Ovary (tissue), 9 donors: ENCODE measurements around the gene DSCAML1. TPM values are rescaled to one million over a fixed set of nuclear protein-coding genes. Genes with fewer than 3 reads are reported as not detected.

ENCODE experiments used
- DNase-seq, 5 donors: peaks; one replicate each; pipeline ENCODE4 v3.0.0-alpha.2; 2019 to 2020
- H3K27ac ChIP-seq, 2 donors: fragments of 200-600 bp; one replicate each; pipeline versions ENCODE4 v1.5.1 to v1.8.0; 2019 to 2022
- H3K27me3 ChIP-seq: fragments of 200-600 bp; one replicate; pipeline ENCODE4 v1.8.0; 2022
- H3K36me3 ChIP-seq: fragments of 200-600 bp; sonication (generic); one replicate; pipeline ENCODE4 v1.5.1; 2019
- H3K4me1 ChIP-seq: one replicate; pipeline ENCODE4 v1.8.1; 2013; ENCODE audit warnings: mild to moderate bottlenecking, moderate library complexity; ENCODE audit not compliant: insufficient read depth
- H3K4me3 ChIP-seq: fragments of 200-600 bp; sonication (generic); one replicate; pipeline ENCODE4 v1.5.1; 2017
- H3K9me3 ChIP-seq, 2 donors: fragments of 200-600 bp in 1 of 2; sonication (generic) in 1 of 2; one replicate each; pipeline versions ENCODE4 v1.5.1 to v1.8.1; 2013 to 2019; ENCODE audit warnings: mild to moderate bottlenecking in 1 of 2, moderate library complexity in 1 of 2
- EP300 ChIP-seq: sonication (generic); formaldehyde crosslinking; IDR thresholded peaks from one replicate; pipeline ENCODE4 v1.6.1; 2017; ENCODE audit warnings: antibody characterized with exemption
- POLR2A ChIP-seq: fragments of 450-650 bp; IDR thresholded peaks from one replicate; pipeline ENCODE4 v1.6.1; 2017; ENCODE audit warnings: antibody characterized with exemption, mild to moderate bottlenecking, moderate library complexity
- WGBS, 3 donors: extraction: QIAGEN DNeasy Blood & Tissue Kit in 1 of 3; methylation state at CpG; one replicate each; pipeline versions ENCODE4 v1.1.5 to v1.1.7; 2013 to 2017; 5-methylcytosine and 5-hydroxymethylcytosine counted together
- intact Hi-C, 4 donors: fragments of 100-400 bp; cut with DNase I; formaldehyde crosslinking; loops; one replicate each; pipeline versions ENCODE4 v1.11.0 to v1.15.1; 2022 to 2023
- polyA plus RNA-seq, 2 donors: library from polyadenylated mRNA; stranded (reverse); fragments of 200-250 nt in 1 of 2; fragments of 350-450 nt in 1 of 2; fragmentation: Illumina TruSeq in 1 of 2; extraction: RNeasy Lipid Tissue Mini Kit (QIAGEN cat#74804) in 1 of 2; gene quantifications; one replicate each; pipeline ENCODE4 v1.2.3, GENCODE V29; 2013 to 2014
- total RNA-seq, 7 donors: library from RNA; depleted of rRNA in 2 of 7; stranded (reverse); fragments of >200 nt in 2 of 7; fragmentation: NEBNext Ultra II Directional in 3 of 7; extraction: Animal tissue kit (Norgen Biotek cat#: 25700) in 3 of 7; gene quantifications; one replicate each; pipeline versions ENCODE4 v1.1.0 to v1.2.4, GENCODE V29; 2016 to 2023
- TF ChIP-seq, protein P1 (sequence below), 3 donors: fragments of 450-650 bp in 2 of 3; fragments of 200-600 bp in 1 of 3; IDR thresholded peaks; one replicate each; pipeline versions ENCODE4 v1.5.1 to v1.8.0; 2016 to 2022; ENCODE audit warnings: antibody characterized with exemption in 3 of 3, mild to moderate bottlenecking in 1 of 3
- donor health status: DM: no; HTN: no; CAD: no; lungs with moderate emphysema.
- donor health status: DM: no; HTN: no; CAD: no.
- donor health status: Bipolar disorder and iron deficiency.
- donor health status: DM: yes; HTN: yes; CAD: no.
- donor health status: DM: no; HTN: no; CAD: no.
- donor health status: DM: yes; HTN: yes; CAD: no.

Gene DSCAML1
- total and polyA plus RNA-seq, 9 donors: 0.77 to 16.5 (median 10.6) TPM

DNA sequence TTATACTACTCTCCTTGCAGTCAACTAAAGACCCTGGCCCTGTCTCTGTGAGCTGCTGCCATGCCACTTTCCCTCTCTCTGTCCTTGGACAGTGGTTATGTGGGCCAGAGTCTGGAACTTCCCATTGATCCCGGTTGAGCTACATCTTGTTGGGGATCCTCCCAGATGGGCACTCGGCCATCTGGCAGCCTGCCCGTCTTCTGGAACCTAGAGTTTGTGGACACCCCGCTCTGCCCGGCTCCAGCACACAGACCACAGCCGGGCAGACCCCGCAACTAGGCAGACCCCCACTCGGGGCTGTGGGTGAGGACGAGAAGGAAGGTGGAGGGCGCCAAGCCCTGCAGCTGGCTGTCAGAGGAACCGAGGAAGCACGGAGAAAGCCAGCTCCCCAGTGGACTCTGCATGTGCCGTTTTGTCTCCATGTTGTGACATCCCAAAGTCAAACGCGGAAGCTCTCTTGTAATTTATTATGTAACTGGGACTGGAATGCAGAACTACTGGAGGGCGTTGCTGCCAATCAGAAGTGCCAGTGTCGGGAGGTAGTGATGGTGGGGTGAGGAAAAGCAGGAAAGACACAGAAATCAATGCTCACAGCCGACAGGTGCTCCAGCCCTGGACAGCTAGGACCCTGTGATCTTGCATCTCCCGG is 261.7 kb downstream of the DSCAML1 start:
- H3K36me3 ChIP-seq: no peaks in the 10 kb centered on the region
- no peaks in the 10 kb centered on the region for H3K9me3 ChIP-seq
- no peak overlapping the region for H3K27ac ChIP-seq
- peaks cover 4% of the 10 kb centered on the region for H3K4me1 ChIP-seq
- 16 to 33% (median 19%) methylated on average over 16 to 19 of the region's 19 CpGs for WGBS, 3 donors
- no peak overlapping the region for H3K4me3 ChIP-seq
- H3K27me3 ChIP-seq: no peaks in the 10 kb centered on the region
- intact Hi-C loops: no loop called here
- peak; percentile 48 to 78 (median 58) for DNase-seq
- TF ChIP-seq, protein P1, sequence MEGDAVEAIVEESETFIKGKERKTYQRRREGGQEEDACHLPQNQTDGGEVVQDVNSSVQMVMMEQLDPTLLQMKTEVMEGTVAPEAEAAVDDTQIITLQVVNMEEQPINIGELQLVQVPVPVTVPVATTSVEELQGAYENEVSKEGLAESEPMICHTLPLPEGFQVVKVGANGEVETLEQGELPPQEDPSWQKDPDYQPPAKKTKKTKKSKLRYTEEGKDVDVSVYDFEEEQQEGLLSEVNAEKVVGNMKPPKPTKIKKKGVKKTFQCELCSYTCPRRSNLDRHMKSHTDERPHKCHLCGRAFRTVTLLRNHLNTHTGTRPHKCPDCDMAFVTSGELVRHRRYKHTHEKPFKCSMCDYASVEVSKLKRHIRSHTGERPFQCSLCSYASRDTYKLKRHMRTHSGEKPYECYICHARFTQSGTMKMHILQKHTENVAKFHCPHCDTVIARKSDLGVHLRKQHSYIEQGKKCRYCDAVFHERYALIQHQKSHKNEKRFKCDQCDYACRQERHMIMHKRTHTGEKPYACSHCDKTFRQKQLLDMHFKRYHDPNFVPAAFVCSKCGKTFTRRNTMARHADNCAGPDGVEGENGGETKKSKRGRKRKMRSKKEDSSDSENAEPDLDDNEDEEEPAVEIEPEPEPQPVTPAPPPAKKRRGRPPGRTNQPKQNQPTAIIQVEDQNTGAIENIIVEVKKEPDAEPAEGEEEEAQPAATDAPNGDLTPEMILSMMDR (IDR thresholded peaks at IDR 0.05): no peak
- no peak for TF ChIP-seq EP300
- TF ChIP-seq POLR2A: no peak

DNA sequence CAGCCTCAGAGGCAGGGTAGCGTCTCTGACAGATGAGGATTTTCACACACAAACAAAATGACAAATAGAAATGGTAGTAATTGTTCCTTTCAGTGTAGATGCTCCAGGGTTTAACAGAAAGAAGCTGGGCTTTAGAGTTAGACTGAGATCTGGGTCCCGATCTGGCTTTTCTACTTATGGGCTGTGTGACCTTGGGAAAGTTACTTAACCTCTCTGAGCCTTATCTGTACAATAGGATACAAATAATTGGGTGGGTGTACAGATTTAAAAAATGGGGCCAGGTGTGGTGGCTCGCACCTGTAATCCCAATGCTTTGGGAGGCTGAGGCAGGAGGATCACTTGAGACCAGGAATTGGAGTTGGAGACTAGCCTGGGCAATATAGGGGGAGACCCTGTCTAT is 264.4 kb downstream of the DSCAML1 start:
- no peak for DNase-seq
- Histone ChIP-seq H3K36me3 (no peaks in the 10 kb centered on the region), H3K27me3 (no peaks in the 10 kb centered on the region), H3K9me3 (no peaks in the 10 kb centered on the region), H3K27ac (no peak overlapping the region), H3K4me3 (no peak overlapping the region), H3K4me1 (peaks cover 4% of the 10 kb centered on the region)
- 92 to 95% (median 93%) methylated on average over 3 of the region's 3 CpGs for WGBS, 3 donors
- TF ChIP-seq POLR2A (no peak), EP300 (no peak)
- TF ChIP-seq, protein P1 (IDR thresholded peaks at IDR 0.05): no peak
- intact Hi-C loops: no loop called here

DNA sequence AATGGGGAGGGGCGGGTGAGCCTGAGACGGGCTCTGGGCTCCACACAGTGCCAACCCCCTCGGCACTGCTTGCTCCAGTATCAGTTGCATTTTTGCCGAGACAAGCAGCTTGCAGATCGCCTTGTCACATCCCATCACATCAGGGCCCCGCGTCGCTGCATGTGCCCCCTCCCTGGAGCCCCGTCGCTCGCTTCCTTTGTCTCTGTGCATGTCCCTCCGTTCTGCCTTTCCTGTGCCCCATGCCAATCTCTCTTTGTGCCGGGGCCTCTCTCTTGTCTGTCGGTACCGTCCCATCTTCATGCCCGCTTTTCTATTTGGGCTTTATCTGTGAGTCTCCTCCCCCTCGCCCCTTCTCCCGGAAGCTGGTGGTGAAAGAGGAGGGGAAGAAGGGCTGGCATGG is 267.2 kb downstream of the DSCAML1 start:
- H3K27me3 ChIP-seq: no peaks in the 10 kb centered on the region
- no peaks in the 10 kb centered on the region for H3K4me1 ChIP-seq

DNA sequence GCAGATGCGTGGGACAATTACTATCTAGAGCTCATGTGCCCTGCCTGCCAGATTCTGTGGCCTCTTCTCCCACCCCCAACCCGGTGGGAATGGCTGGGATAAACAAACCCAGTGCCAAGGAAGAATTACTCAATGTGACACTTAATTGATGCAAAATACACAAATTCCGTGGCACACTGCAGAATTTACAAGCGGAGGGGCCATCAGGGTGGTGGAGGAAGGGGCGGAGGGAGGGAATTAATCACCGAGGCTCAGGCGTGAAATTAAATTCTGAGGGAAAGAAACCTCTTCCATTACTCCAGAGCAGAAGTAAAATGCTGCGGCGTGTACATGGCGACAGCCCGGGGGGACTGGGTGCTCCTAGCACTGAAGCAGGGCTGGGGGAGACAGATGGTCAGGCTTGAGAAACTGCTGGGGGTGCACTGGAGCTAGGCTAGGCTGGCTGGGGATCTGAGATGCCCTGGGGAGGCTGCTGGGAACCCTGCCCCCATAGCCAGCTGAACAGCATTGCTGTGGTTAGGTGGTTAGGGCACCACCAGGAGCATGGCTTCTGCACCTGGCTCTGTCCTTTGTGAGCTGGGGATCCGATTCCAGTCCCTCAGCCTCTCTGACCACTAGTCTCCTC is 268.8 kb downstream of the DSCAML1 start:
- no peaks in the 10 kb centered on the region for H3K36me3 ChIP-seq
- H3K4me1 ChIP-seq: no peaks in the 10 kb centered on the region
- intact Hi-C loops: no loop called here
- DNase-seq: no peak
- WGBS, 3 donors: 64 to 69% (median 67%) methylated on average over 12 of the region's 12 CpGs
- H3K27ac ChIP-seq: no peak overlapping the region
- TF ChIP-seq POLR2A: no peak
- TF ChIP-seq, protein P1 (IDR thresholded peaks at IDR 0.05): no peak
- no peak for TF ChIP-seq EP300
- no peak overlapping the region for H3K4me3 ChIP-seq
- no peaks in the 10 kb centered on the region for H3K9me3 ChIP-seq
- H3K27me3 ChIP-seq: no peaks in the 10 kb centered on the region

More for the DNA sequence above, 267.2 kb downstream of the DSCAML1 start:
- H3K27ac ChIP-seq: no peak overlapping the region
- H3K4me3 ChIP-seq: no peak overlapping the region
- H3K9me3 ChIP-seq: no peaks in the 10 kb centered on the region
- 83 to 85% (median 85%) methylated on average over 18 of the region's 18 CpGs for WGBS, 3 donors
- DNase-seq: no peak
- H3K36me3 ChIP-seq: no peaks in the 10 kb centered on the region
- intact Hi-C loops: no loop called here
- TF ChIP-seq, protein P1 (IDR thresholded peaks at IDR 0.05): no peak
- no peak for TF ChIP-seq EP300
- no peak for TF ChIP-seq POLR2A
